CMK (cell line): Measurements from ENCODE around the gene ANKRD33B.
"Not testable (repeated sequence)": the region's sequence is repeated elsewhere in the genome, so short reads cannot be mapped to it uniquely, and the experiment has no call there.

Experiments used
- DNase-seq: peaks from one replicate; pipeline ENCODE4 v3.0.0-alpha.2; 2010; ENCODE audit warnings: low read depth

The ANKRD33B gene

DNA sequence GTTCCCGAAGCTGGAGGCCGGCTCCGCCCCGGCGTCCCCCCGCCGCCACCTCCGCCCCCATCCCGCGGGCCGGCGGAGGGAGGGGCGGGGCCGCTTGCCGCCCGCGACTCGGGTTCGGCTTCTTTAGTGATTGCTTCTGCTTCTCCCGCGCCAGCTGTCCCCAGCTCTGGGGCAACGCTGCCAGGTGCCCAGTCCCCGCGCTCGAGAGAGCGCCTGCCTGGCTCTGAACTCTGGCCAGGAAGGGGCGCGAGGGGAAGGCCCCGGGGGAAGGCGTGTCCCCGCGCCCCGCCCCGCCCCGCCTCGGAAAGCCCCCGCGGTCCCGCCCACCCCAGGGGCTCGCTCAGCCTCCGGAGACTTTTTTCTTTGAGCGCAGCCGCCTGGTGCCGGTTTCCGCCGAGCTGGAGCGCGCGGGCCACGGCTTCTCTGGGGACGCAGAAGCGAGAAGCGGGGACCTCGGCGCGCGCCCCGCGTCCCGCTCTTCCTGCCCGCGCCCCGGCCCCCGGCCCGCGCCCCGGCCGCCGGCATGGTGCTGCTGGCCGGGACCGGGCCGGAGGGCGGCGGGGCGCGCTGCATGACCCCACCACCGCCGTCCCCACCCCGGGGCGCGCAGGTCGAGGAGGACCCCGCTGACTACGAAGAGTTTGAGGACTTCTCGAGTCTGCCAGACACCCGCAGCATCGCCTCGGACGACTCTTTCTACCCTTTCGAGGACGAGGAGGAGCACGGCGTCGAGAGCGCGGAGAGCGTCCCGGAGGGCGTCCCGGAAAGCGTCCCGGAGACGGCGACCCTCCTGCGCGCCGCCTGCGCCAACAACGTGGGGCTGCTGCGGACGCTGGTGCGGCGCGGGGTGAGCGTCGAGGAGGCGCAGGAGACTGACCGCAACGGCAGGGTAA lies at the start of gene ANKRD33B:
TSS of gene ANKRD33B (plus strand) at position 126 of the 893 bp plus-strand sequence. CDS start at position 524, 398 bp downstream.
- DNase-seq = peak; percentile 63

- not testable (repeated sequence) for DNase-seq
Observed at GRCh38 chr5:10514572-10514971, 49.3 kb upstream of the ANKRD33B start.

DNA sequence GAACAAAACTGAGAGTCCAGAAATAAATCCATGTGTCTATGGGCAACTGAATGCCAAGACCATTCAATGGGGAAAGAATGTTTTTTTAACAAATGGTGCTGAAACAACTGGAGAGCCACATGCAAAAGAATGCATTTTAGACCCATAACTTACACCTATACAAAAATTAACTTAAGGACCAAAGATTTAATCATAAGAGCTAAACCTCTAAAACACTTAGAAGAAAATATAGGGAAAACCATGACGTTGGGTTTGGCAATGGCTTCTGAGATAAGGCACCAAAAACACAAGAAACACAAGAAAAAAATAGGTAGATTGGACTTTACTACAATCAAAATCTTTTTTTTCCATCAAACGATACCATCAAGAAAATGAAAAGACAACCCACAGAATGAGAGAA lies 48.4 kb upstream of the ANKRD33B start:
- DNase-seq = no peak

DNA sequence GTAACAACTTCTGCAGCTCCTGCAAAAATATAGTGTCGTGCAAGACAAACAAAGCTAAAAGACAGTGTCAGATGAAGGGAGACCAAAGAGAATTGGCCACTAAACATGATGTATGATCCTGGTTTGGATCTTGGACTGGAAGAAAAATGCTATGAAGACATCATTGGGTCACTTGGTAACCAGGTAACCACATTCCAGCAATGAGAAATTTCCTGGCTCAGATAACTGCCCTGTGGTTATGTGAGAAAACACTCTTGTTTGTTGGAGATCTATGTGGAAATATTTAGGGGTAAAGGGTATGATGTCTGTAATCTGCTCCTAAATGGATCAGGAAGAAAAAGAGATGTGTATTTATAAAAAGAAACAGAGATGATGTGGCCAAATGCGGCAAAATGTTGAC lies 45.5 kb upstream of the ANKRD33B start:
- DNase-seq = no peak

DNA sequence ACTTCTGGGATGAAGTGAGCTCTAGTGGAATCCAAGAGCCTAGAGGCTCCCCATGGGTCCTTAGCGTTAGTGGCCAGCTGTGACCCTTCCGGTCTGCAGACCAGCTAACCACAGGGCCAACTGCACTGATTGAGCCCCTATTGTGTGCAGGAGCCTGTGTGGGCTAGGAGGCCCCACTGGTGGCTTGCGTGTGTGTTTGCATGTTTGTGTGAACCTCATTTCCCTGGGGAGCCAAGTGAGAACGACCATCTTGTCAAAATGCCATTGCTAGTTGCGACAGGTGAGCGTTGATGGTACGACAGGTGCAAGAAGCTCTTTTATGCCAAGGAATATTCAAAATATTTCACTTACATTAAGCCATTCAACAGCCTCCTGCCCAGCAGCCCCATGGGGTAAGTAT lies 44.1 kb upstream of the ANKRD33B start:
- DNase-seq = no peak

- DNase-seq = no peak
Observed at GRCh38 chr5:10520706-10521105, 43.2 kb upstream of the ANKRD33B start.

DNA sequence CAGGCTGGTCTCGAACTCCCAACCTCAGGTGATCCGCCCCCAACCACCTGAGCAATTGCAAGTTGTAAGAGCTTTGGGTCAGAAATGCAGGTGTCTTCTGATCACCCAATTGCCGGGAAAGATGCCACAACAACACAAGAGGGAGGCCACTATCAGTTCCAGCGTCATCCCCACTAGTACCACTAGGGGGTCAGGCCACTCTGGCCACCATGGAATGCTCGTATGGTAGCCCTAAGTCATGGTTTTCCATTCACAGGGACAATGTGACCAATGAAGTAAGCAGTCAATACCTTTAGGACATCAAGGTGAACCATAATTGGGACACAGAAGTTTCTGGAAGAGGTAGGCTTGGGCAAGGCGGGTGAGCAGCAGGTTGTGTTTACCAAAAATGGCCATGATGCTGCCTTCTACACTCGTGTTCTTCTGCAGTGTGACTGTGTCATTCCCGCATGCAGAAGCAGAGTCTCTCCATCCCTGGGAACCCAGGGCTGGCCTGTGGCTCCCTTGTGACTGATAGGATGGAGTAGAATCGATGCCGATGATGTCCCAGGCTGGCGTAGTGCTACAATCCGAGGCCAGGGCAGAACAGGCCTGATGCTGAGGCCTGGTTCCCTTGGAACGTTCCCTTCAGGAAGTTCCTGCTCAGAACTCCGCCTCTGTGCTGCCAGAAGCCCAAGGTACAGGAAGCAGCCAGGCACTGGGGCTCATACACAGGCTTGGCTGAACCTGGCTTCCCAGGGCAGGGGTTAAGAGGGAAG lies 42.2 kb upstream of the ANKRD33B start:
- no peak for DNase-seq

GRCh38 chr5:10522224-10522611 lies 41.7 kb upstream of the ANKRD33B start:
- DNase-seq = no peak

DNA sequence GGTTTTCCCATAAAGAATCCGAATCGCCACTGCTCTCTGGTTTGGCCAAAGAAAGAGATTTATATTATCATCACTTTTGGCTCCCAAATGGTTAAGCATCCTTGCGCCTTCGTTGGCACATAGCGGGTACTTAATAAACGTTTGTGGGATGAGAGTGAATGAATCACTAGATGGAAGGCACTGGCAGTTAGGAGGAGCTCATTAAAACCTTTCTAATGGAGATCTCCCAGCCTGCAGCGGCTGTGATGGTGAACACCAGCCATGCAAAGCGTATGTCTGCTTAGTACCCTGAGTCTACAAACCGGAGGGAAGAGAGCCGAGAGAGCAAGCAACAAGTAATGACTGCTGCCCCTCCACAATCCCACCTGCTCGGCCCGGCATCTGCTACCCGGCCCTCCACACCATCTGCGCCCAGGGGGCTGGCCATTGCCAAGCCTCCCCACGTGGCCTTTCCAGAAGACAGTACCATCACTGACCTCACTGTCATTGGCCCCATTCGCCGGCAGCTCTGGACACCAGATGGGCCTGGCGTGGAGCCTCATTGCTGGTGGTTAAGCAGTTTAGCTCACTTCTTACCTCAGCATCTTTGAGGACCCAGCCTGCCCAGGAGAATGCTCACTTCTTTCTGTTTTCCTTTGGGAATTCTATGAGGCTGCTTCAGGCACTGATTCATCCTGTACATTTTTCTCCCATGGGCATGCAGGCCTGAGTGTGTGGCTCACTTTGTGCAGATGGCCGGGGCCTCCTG lies 39.3 kb upstream of the ANKRD33B start:
- no peak for DNase-seq

DNA sequence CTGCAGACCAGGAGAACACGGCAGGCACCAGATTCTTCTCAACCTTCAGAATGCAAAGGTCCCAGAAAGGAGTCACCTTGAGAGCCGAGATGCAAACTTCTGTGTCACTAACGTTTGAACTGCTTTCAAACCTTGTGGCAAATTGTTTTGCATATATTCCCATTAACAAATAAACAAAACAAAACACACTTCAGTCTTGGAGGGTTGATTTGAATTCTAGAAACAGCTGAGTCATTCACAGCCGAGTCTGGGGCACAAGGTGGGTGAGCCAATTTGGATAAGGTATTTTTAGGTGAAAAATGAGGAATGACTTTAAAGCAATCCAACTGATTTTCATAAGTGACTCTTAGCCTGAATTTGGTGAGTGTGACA lies 38.8 kb upstream of the ANKRD33B start:
- no peak for DNase-seq

DNA sequence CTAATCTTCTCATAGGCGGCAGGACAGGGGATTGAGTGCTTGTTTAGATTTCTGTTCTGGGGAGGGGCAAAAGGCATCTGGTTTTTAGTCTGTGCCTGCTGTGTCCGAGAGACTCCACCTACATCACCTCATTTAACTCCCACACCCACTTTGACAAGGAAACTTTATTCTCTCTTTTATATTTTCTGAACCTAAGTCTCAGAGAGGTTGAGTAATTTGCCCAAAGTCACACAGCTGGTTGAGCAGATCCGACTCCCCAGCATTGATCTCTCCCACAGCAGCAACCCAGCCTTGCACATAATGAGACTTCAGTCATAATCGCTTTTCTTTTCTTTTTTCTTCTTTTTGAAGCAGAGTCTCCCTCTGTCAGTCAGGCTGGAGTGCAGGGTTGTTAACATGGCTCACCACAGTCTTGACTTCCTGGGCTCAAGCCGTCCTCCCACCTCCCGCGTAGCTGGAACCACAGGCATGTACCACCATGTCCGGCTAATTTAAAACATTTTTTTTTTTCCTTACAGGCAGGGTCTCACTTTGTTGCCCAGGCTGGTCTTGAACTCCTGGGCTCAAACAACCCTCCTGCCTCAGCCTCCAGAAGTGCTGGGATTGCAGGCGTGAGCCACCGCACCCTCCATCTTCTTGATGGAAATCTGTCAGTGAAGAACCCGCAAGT lies 36.5 kb upstream of the ANKRD33B start:
- DNase-seq = no peak

DNA sequence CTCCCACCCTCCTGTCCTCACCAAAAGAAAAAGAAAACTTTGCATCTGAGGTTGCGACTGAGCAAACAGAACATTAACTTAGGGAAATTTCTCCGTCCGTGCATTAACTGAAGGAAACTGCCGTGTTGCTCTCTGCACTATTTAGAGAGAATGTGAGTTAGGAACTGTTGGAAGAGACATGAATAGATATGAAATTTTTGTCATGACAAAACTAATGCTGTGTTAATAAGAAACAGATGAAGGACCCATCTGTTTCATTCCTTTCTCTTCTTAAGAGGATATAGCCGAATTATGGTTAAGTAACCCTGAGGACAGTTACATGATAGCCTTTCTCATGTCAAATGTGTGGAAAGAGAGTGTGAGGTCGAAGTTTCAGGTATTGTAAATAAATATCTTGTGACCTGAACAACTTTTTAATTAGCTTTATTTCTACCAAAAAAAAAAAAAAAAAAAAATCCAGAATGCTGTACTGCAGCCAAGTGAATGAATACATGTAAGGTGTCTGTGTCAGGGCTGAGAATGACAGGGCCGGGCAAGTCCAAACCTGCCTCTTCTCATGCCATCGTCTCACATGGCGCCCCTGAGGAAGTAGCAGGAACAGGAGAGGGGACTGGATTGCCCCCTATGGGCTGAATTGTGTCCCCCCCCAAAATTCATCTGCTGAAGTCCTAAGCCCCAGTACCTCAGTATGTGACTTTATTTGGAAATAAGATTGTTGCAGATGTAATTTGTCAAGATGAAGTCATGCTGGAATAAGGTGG lies 35.6 kb upstream of the ANKRD33B start:
- DNase-seq = no peak

DNA sequence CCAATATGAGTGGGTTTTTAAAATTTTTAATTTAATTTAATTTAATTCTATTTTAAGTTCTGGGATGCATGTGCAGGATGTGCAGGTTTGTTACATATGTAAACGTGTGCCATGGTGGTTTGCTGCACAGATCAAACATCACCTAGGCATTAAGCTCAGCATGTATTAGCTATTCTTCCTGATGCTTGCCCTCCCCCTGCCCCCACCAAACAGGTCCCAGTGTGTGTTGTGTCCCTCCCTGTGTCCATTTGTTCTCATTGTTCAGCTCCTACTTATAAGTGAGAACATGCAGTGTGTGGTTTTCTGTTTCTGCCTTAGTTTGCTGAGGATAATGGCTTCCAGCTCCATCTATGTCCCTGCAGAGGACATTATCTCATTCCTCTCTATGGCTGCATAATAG lies 35.0 kb upstream of the ANKRD33B start:
- no peak for DNase-seq

- DNase-seq = no peak
Observed at GRCh38 chr5:10530601-10531320, 33.1 kb upstream of the ANKRD33B start.

GRCh38 chr5:10532421-10532820 lies 31.4 kb upstream of the ANKRD33B start:
- DNase-seq = no peak

GRCh38 chr5:10533226-10533625 lies 30.6 kb upstream of the ANKRD33B start:
- DNase-seq = no peak

DNA sequence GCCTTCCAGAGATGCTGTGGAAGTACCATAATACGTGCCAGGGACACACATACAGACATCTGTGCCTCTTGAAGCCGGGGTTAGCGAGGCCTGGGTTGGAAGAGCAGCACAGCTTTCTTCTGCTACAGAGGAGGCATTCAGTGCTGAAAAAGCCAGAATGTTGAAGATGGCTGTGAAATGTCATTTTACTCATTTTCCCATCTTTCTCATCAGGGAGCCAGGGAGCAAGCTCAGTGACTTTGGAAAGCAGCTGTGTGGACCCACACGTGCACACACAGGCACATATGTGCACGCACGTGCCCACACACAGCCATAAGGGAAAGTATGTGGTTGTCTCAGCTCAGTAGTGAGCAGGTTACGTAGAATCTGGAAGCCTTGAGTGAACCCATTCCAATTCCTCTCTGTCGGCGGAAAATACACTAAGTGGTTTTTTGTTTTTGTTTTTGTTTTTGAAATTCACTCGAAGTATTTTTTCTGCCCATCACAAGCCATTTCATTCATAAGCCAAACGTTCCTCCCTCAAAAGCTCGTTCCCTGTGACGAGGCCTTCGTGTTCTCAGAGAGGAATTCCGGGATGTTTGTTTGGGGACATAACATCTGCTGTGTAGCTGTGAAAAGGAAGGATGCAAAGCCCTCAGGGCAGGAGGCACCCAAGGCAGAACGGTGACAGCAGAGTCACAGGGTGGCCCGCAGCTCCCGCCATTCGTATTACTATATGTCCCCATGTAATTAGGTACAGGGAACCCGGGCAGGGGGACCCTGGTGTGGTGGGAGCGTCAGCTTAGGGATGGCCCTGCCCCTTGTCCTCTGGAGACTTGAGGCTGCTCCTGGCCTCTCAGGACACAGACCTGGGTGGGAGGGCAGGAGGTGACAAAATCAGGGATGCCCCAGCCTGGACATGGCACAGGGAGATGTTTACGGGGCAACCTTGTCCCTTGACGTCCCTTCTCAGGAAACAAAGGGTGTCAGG lies 29.0 kb upstream of the ANKRD33B start:
- DNase-seq = no peak

DNA sequence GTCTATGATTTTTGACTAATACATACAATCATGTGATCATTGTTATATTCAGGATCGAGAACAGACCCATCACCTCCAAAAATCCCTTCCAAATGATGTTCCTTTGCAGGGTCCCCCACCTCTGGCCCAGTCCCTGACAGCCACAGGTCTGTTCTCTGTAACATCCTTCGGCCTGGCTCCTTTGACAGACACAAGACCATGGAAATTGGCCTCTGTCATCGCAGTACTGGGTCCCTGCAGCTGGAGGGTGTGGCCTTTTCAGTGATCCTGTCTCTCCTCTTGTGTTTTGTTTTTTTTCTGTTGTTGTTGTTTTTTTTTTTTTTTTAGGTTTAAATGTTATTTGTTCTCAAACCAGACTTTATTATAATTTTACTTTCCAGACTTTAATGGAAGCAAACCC lies 27.4 kb upstream of the ANKRD33B start:
- no peak for DNase-seq

GRCh38 chr5:10536931-10537579 lies 26.8 kb upstream of the ANKRD33B start:
- no peak for DNase-seq
